MCF 10A (cell line): ENCODE results near the gene MAP4. TPM values are rescaled to one million over a fixed set of nuclear protein-coding genes. Genes with fewer than 3 reads are reported as not detected.

Experiments used
- BruUV-seq: library from RNA; stranded (reverse); fragments of 400-500 nt; replicated peaks from 2 replicates; lab custom pipeline; 2021; lab: Mats Ljungman, UMichigan
- CTCF ChIA-PET: fragments of 300-600 bp; sonication (Branson Sonifier 250); formaldehyde crosslinking; extraction: SDS; loops from one replicate; lab custom pipeline; 2021; ENCODE audit warnings: antibody characterized with exemption, inconsistent platforms; lab: Yijun Ruan, JAX
- POLR2A ChIA-PET: fragments of 300-600, 350-650 bp; sonication (Branson Sonifier 250); formaldehyde crosslinking; extraction: SDS; loops from one replicate; lab custom pipeline; 2020; ENCODE audit warnings: antibody characterized with exemption, inconsistent platforms; lab: Yijun Ruan, JAX
- DNase-seq: peaks from one replicate; pipeline ENCODE4 v3.0.0-alpha.2; 2018; ENCODE audit not compliant: unreplicated experiment
- H3K27ac Mint-ChIP-seq: one replicate; pipeline ENCODE4 v1.8.0; 2022; ENCODE audit warnings: mild to moderate bottlenecking, low read depth, mixed read lengths; ENCODE audit not compliant: unreplicated experiment
- H3K27me3 Mint-ChIP-seq: one replicate; pipeline ENCODE4 v1.8.0; 2022; ENCODE audit warnings: mixed read lengths; ENCODE audit not compliant: insufficient read depth, unreplicated experiment
- H3K36me3 Mint-ChIP-seq: one replicate; pipeline ENCODE4 v1.8.0; 2022; ENCODE audit warnings: mild to moderate bottlenecking, moderate library complexity, mixed read lengths; ENCODE audit not compliant: insufficient read depth, unreplicated experiment
- H3K4me1 Mint-ChIP-seq: one replicate; pipeline ENCODE4 v1.8.0; 2022; ENCODE audit warnings: mixed read lengths; ENCODE audit not compliant: insufficient read depth, unreplicated experiment
- H3K4me3 Mint-ChIP-seq: one replicate; pipeline ENCODE4 v1.8.0; 2022; ENCODE audit warnings: mild to moderate bottlenecking, moderate library complexity, mixed read lengths; ENCODE audit not compliant: unreplicated experiment
- H3K9me3 Mint-ChIP-seq: one replicate; pipeline ENCODE4 v1.8.0; 2022; ENCODE audit warnings: mixed read lengths; ENCODE audit not compliant: unreplicated experiment
- CTCF ChIP-seq: fragments of 200-600 bp; IDR thresholded peaks from one replicate; pipeline ENCODE4 v1.8.0; 2022; ENCODE audit warnings: antibody characterized with exemption, mild to moderate bottlenecking; ENCODE audit not compliant: unreplicated experiment
- intact Hi-C: fragments of 100-400 bp; cut with micrococcal nuclease; formaldehyde crosslinking; loops from 2 replicates; pipeline ENCODE4 v1.14.1; 2022
- total RNA-seq: library from RNA; stranded (reverse); gene quantifications from 2 replicates; pipeline ENCODE4 v1.2.3, GENCODE V29; 2022

Gene MAP4
- total RNA-seq, 1 experiment from 2014 or later: 217 TPM

GRCh38 chr3:47871389-47871788 is 144.8 kb downstream of the MAP4 start:
- no peaks in the 10 kb centered on the region for H3K4me1 Mint-ChIP-seq
- BruUV-seq: no TSS peak
- intact Hi-C loops: no loop called here
- no peaks in the 10 kb centered on the region for H3K9me3 Mint-ChIP-seq
- H3K27ac Mint-ChIP-seq: peak overlapping the region; percentile 42
- H3K36me3 Mint-ChIP-seq: peaks cover 72% of the 10 kb centered on the region
- H3K4me3 Mint-ChIP-seq: no peak overlapping the region
- CTCF ChIA-PET: interaction anchor here (0.7 kb wide), 1 partner anchor 9 kb away, joined by 3 read pairs; no protein-coding TSS in a partner anchor
- DNase-seq: no peak
- no peaks in the 10 kb centered on the region for H3K27me3 Mint-ChIP-seq
- POLR2A ChIA-PET: no interaction called here
- TF ChIP-seq CTCF: no peak

- DNase-seq: no peak
- ChIA-PET CTCF (interaction anchor here (0.7 kb wide), 1 partner anchor 8 kb away, joined by 3 read pairs; no protein-coding TSS in a partner anchor), POLR2A (no interaction called here)
- Mint-ChIP-seq H3K9me3 (no peaks in the 10 kb centered on the region), H3K36me3 (peaks cover 74% of the 10 kb centered on the region), H3K4me3 (no peak overlapping the region), H3K4me1 (no peaks in the 10 kb centered on the region), H3K27me3 (no peaks in the 10 kb centered on the region), H3K27ac (peak overlapping the region; percentile 42)
- TF ChIP-seq CTCF: no peak
- intact Hi-C loops: no loop called here
- BruUV-seq: no TSS peak
These were observed 145.4 kb downstream of the MAP4 start for GRCh38 chr3:47870702-47871260.

- no peak for DNase-seq
- POLR2A ChIA-PET: no interaction called here
- BruUV-seq: no TSS peak
- H3K27me3 Mint-ChIP-seq: no peaks in the 10 kb centered on the region
- H3K4me1 Mint-ChIP-seq: no peaks in the 10 kb centered on the region
- CTCF ChIA-PET: no interaction called here
- peaks cover 74% of the 10 kb centered on the region for H3K36me3 Mint-ChIP-seq
- TF ChIP-seq CTCF: no peak
- H3K4me3 Mint-ChIP-seq: no peak overlapping the region
- intact Hi-C loops: no loop called here
- no peaks in the 10 kb centered on the region for H3K9me3 Mint-ChIP-seq
- no peak overlapping the region for H3K27ac Mint-ChIP-seq
These were observed 146.1 kb downstream of the MAP4 start for GRCh38 chr3:47870156-47870555.

GRCh38 chr3:47868306-47868705 is 147.9 kb downstream of the MAP4 start:
- H3K27ac Mint-ChIP-seq: no peak overlapping the region
- POLR2A ChIA-PET: no interaction called here
- H3K4me3 Mint-ChIP-seq: no peak overlapping the region
- CTCF ChIA-PET: no interaction called here
- intact Hi-C loops: no loop called here
- peaks cover 73% of the 10 kb centered on the region for H3K36me3 Mint-ChIP-seq
- H3K9me3 Mint-ChIP-seq: no peaks in the 10 kb centered on the region
- BruUV-seq: no TSS peak
- no peak for TF ChIP-seq CTCF
- no peak for DNase-seq
- no peaks in the 10 kb centered on the region for H3K27me3 Mint-ChIP-seq
- H3K4me1 Mint-ChIP-seq: no peaks in the 10 kb centered on the region
